Neural cell (in vitro differentiated cells): Measurements from ENCODE around the gene FREY1. TPM values are rescaled to one million over a fixed set of nuclear protein-coding genes. Genes with fewer than 3 reads are reported as not detected.

Experiments used
- H2AFZ ChIP-seq: fragments of 200-600, 300-800 bp; sonication (generic), shearing (Covaris generic); 2 replicates; pipeline ENCODE4 v1.6.0; 2014; ENCODE audit warnings: low read depth, mild to moderate bottlenecking, antibody characterized with exemption, low read length, moderate library complexity
- H3F3A ChIP-seq: fragments of 200-600 bp; shearing (Covaris generic); 2 replicates; pipeline ENCODE4 v1.6.1; 2016; ENCODE audit warnings: mild to moderate bottlenecking, moderate library complexity, mixed read lengths, antibody characterized with exemption, low read length; ENCODE audit not compliant: insufficient read depth, poor library complexity, severe bottlenecking
- H3K27ac ChIP-seq: fragments of 200-600, 300-800 bp; sonication (generic), shearing (Covaris generic); 2 replicates; pipeline ENCODE4 v1.5.1; 2014; ENCODE audit warnings: mild to moderate bottlenecking, low read length, moderate library complexity
- H3K27me3 ChIP-seq: fragments of 300-800, 200-600 bp; sonication (generic), shearing (Covaris generic); 2 replicates; pipeline ENCODE4 v1.6.0; 2014; ENCODE audit warnings: mild to moderate bottlenecking, low read depth, low read length, moderate library complexity; ENCODE audit not compliant: insufficient read depth
- H3K36me3 ChIP-seq: fragments of 300-800, 200-600 bp; sonication (generic), shearing (Covaris generic); 2 replicates; pipeline ENCODE4 v1.5.1; 2014; ENCODE audit warnings: mild to moderate bottlenecking, antibody characterized with exemption, low read length, moderate library complexity; ENCODE audit not compliant: insufficient read depth
- H3K4me2 ChIP-seq: fragments of 300-800, 200-600 bp; sonication (generic), shearing (Covaris generic); 2 replicates; pipeline ENCODE4 v1.6.0; 2014; ENCODE audit warnings: mild to moderate bottlenecking, low read length
- H3K4me3 ChIP-seq: fragments of 300-800, 200-600 bp; sonication (generic), shearing (Covaris generic); 2 replicates; pipeline ENCODE4 v1.5.1; 2014; ENCODE audit warnings: mild to moderate bottlenecking, low read length, moderate library complexity
- H3K79me2 ChIP-seq: fragments of 200-600 bp; shearing (Covaris generic); replicated peaks from 2 replicates; pipeline ENCODE4 v1.6.0; 2014; ENCODE audit warnings: mild to moderate bottlenecking, low read length, moderate library complexity; ENCODE audit not compliant: insufficient read depth
- H3K9ac ChIP-seq: fragments of 300-800, 200-600 bp; sonication (generic), shearing (Covaris generic); 2 replicates; pipeline ENCODE4 v1.6.1; 2016; ENCODE audit warnings: mild to moderate bottlenecking, low read length, mixed read lengths
- H3K9me2 ChIP-seq: fragments of 200-600 bp; shearing (Covaris generic); 2 replicates; pipeline ENCODE4 v1.6.1; 2016; ENCODE audit warnings: mild to moderate bottlenecking, low read length, mixed read lengths; ENCODE audit not compliant: insufficient read depth
- H3K9me3 ChIP-seq: fragments of 200-600, 300-800 bp; sonication (generic), shearing (Covaris generic); 2 replicates; pipeline ENCODE4 v1.6.1; 2016; ENCODE audit warnings: mild to moderate bottlenecking, mixed run types, low read length, moderate library complexity, mixed read lengths
- H4K20me1 ChIP-seq: fragments of 200-600 bp; shearing (Covaris generic); 2 replicates; pipeline ENCODE4 v1.6.1; 2016; ENCODE audit warnings: mild to moderate bottlenecking, mixed run types; ENCODE audit not compliant: insufficient read depth
- EP300 ChIP-seq: fragments of 450-650 bp; conservative IDR thresholded peaks from 2 replicates; pipeline ENCODE4 v1.6.1; 2014; ENCODE audit warnings: antibody characterized with exemption, mild to moderate bottlenecking, moderate library complexity; ENCODE audit not compliant: poor library complexity, severe bottlenecking
- EZH2 ChIP-seq: fragments of 200-600, 300-800 bp; shearing (Covaris generic), sonication (generic); IDR thresholded peaks from 2 replicates; pipeline ENCODE4 v1.6.1; 2014; ENCODE audit warnings: antibody characterized with exemption, low read length, borderline replicate concordance, mild to moderate bottlenecking; ENCODE audit not compliant: insufficient read depth, poor library complexity, severe bottlenecking
- MXI1 ChIP-seq: fragments of 450-650 bp; conservative IDR thresholded peaks from 2 replicates; pipeline ENCODE4 v1.6.1; 2014; ENCODE audit warnings: antibody characterized with exemption, mild to moderate bottlenecking; ENCODE audit not compliant: poor library complexity, severe bottlenecking
- POLR2AphosphoS5 ChIP-seq: IDR thresholded peaks from 2 replicates; pipeline ENCODE4 v1.6.1; 2012
- SMC3 ChIP-seq: fragments of 450-650 bp; conservative IDR thresholded peaks from 2 replicates; pipeline ENCODE4 v1.6.1; 2014; ENCODE audit warnings: antibody characterized with exemption, mild to moderate bottlenecking, moderate library complexity; ENCODE audit not compliant: poor library complexity
- TAF1 ChIP-seq: IDR thresholded peaks from 2 replicates; pipeline ENCODE4 v1.6.1; 2012; ENCODE audit warnings: low read depth
- polyA plus RNA-seq: library from polyadenylated mRNA; depleted of rRNA; stranded (reverse); fragments of >200 nt; gene quantifications from 2 replicates; pipeline ENCODE4 v1.2.3, GENCODE V29; 2014
- TF ChIP-seq, protein P1 (sequence below): IDR thresholded peaks from 2 replicates; pipeline ENCODE4 v1.6.1; 2012; ENCODE audit warnings: borderline replicate concordance

Gene FREY1
- polyA plus RNA-seq, 1 donor from 2014 or later, result not detected

GRCh38 chr11:45948356-45948755 is 41.3 kb upstream of the FREY1 start:
- no peak overlapping the region for H2AFZ ChIP-seq
- no peak overlapping the region for H3K9ac ChIP-seq
- no peak overlapping the region for H3K27ac ChIP-seq
- no peaks in the 10 kb centered on the region for H3K36me3 ChIP-seq
- H3K9me2 ChIP-seq, result no peaks in the 10 kb centered on the region
- no peaks in the 10 kb centered on the region for H3K79me2 ChIP-seq
- no peaks in the 10 kb centered on the region for H3K9me3 ChIP-seq
- H3K4me2 ChIP-seq, result no peak overlapping the region
- H4K20me1 ChIP-seq, result no peaks in the 10 kb centered on the region
- no peaks in the 10 kb centered on the region for H3F3A ChIP-seq
- H3K27me3 ChIP-seq, result no peaks in the 10 kb centered on the region
- H3K4me3 ChIP-seq, result no peak overlapping the region
- no peak for TF ChIP-seq EP300

GRCh38 chr11:45947885-45948284 is 40.8 kb upstream of the FREY1 start:
- Histone ChIP-seq H3K27ac (no peak overlapping the region), H3K9me3 (no peaks in the 10 kb centered on the region), H3K9me2 (no peaks in the 10 kb centered on the region), H3K4me2 (no peak overlapping the region), H3K27me3 (no peaks in the 10 kb centered on the region), H3K36me3 (no peaks in the 10 kb centered on the region), H2AFZ (no peak overlapping the region), H4K20me1 (no peaks in the 10 kb centered on the region), H3K9ac (no peak overlapping the region), H3K4me3 (no peak overlapping the region), H3F3A (no peaks in the 10 kb centered on the region), H3K79me2 (no peaks in the 10 kb centered on the region)
- TF ChIP-seq EZH2 (no peak), TAF1 (no peak), SMC3 (no peak)
- TF ChIP-seq, protein P1, sequence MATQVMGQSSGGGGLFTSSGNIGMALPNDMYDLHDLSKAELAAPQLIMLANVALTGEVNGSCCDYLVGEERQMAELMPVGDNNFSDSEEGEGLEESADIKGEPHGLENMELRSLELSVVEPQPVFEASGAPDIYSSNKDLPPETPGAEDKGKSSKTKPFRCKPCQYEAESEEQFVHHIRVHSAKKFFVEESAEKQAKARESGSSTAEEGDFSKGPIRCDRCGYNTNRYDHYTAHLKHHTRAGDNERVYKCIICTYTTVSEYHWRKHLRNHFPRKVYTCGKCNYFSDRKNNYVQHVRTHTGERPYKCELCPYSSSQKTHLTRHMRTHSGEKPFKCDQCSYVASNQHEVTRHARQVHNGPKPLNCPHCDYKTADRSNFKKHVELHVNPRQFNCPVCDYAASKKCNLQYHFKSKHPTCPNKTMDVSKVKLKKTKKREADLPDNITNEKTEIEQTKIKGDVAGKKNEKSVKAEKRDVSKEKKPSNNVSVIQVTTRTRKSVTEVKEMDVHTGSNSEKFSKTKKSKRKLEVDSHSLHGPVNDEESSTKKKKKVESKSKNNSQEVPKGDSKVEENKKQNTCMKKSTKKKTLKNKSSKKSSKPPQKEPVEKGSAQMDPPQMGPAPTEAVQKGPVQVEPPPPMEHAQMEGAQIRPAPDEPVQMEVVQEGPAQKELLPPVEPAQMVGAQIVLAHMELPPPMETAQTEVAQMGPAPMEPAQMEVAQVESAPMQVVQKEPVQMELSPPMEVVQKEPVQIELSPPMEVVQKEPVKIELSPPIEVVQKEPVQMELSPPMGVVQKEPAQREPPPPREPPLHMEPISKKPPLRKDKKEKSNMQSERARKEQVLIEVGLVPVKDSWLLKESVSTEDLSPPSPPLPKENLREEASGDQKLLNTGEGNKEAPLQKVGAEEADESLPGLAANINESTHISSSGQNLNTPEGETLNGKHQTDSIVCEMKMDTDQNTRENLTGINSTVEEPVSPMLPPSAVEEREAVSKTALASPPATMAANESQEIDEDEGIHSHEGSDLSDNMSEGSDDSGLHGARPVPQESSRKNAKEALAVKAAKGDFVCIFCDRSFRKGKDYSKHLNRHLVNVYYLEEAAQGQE, result no peak

DNA sequence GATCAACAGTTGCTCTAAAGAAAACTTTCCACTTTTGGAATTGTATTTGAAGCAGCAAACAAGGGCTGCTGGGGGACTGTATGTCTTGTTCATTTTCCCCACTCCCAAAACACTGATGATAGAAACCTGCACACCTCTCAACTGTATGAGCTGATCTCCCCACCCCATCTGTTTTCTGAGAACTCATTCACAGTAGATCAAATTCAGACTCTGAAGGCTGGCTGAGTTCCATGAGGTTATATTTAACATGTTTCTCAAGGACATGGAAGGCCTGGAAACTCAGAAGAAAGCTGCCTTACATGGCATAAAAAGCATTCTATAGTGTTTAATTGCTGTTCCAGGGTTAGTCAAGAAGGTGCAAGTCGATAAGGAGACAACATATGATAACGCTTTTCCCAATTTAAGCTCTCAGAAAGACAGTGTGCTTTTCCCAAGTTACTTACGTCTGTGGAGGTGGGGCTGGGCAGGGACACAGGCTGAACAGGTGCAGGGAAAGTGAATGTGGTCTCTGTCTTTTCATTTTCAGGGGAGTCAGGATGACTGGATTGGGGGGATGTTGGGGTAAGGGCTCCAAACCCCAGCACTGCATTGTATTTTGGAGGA is 38.4 kb upstream of the FREY1 start:
- H3K27ac ChIP-seq, result no peak overlapping the region
- H2AFZ ChIP-seq, result no peak overlapping the region
- no peaks in the 10 kb centered on the region for H3K9me2 ChIP-seq
- no peaks in the 10 kb centered on the region for H3K9me3 ChIP-seq
- H3K27me3 ChIP-seq, result no peaks in the 10 kb centered on the region
- H3K79me2 ChIP-seq, result no peaks in the 10 kb centered on the region
- H3K4me2 ChIP-seq, result no peak overlapping the region
- no peaks in the 10 kb centered on the region for H4K20me1 ChIP-seq
- TF ChIP-seq EP300 (no peak), EZH2 (no peak), SMC3 (no peak), TAF1 (no peak), MXI1 (no peak), POLR2AphosphoS5 (no peak)
- TF ChIP-seq, protein P1, result no peak
- no peaks in the 10 kb centered on the region for H3F3A ChIP-seq
- H3K9ac ChIP-seq, result no peak overlapping the region
- H3K4me3 ChIP-seq, result no peak overlapping the region
- H3K36me3 ChIP-seq, result no peaks in the 10 kb centered on the region
